ENCODE data around the gene CUX1. TPM values are rescaled to one million over a fixed set of nuclear protein-coding genes. Genes with fewer than 3 reads are reported as not detected.

CUX1 gene
- total RNA-seq, 4 donors from 2014 or later: 58.2 to 295 (median 76.9) TPM

DNA sequence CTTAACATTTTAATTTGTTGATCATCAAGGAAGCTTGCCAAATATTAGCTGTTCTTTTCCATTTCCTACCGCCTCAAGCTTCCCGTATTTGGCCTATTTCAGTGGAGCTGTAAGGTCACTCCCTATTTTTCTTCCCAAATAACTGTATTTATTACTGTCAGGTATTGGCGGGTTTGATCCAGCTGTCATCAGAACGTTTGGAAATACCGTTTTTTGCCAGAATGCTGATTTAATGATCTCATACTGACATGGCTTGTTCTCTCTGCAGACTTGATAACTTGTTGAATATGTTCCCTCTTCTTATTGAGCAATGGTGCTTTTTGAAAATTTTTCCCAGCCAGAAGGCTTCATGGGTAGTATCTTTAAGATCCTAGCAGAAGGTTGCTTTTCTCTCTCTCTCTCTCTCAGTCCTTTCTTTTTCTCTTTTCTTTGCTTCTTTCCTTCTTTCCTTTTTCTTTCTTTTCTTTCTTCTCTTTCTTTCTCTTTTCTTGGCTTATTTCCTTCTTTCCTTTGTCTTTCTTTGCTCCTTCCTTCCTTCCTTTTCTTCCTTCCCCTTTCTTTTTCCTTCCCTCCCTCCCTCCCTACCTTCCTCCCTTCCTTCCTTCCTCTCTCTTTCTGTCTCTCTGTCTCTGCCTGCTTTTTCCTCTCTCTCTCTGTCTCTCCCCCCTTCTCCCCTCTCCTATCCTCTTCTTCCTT, 42.1 kb downstream of the CUX1 start:
- no peak for TF ChIP-seq POLR2A (IDR thresholded peaks at IDR 0.05)
- TF ChIP-seq, protein P1, sequence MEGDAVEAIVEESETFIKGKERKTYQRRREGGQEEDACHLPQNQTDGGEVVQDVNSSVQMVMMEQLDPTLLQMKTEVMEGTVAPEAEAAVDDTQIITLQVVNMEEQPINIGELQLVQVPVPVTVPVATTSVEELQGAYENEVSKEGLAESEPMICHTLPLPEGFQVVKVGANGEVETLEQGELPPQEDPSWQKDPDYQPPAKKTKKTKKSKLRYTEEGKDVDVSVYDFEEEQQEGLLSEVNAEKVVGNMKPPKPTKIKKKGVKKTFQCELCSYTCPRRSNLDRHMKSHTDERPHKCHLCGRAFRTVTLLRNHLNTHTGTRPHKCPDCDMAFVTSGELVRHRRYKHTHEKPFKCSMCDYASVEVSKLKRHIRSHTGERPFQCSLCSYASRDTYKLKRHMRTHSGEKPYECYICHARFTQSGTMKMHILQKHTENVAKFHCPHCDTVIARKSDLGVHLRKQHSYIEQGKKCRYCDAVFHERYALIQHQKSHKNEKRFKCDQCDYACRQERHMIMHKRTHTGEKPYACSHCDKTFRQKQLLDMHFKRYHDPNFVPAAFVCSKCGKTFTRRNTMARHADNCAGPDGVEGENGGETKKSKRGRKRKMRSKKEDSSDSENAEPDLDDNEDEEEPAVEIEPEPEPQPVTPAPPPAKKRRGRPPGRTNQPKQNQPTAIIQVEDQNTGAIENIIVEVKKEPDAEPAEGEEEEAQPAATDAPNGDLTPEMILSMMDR (IDR thresholded peaks at IDR 0.05): no peak

DNA sequence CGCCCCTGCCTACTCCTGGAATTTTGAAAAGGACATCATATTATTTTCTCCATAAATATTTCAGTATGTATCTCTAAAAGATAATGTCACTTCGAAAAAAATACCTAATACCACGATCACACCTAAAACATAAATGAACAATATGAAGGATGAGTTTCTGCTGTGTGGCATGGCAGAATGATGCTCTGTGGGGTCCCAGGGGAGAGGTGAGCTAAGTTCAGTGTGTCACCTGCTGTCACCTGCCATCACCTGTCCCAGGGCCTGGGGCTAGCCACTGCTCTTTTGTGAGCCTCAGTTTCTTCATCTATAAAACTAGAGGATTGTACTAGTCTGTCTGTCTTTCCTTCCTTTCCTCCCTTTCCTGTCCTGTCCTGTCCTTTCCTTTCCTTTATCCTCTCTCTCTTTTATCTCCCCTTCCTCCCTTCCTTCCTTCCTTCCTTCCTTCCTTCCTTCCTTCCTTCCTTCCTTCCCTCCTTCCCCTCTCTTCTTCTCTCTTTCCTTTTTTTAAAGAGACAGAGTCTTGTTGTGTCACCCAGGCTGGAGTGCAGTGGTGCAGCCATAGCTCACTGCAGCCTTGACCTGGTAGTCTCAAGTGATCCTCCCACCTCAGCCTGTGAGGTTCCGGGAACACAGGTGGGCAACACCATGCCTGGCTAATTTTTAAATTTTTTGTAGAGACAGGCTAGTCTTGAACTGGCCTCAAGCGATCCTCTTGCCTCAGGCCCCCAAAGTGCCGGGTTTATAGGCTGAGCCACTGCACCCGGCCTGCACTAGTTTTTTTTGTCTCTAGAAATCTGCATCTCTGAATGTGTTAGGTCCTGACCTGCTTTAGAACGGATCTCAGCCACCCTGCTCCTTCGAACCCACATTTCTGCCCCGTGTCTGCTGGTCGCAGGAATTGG, 43.1 kb downstream of the CUX1 start:
- Histone ChIP-seq H3K4me1 (peaks cover 0 to 26% of the 10 kb centered on the region in 2 donors), H3K27ac (peak overlapping the region; percentile 92 to 96)

More for the DNA sequence above, 42.1 kb downstream of the CUX1 start:
- no peaks in the 10 kb centered on the region for H3K9me3 ChIP-seq
- intact Hi-C loops (cut with DNase I; ENCODE audit: low total_unique reads): no loop called here
- no peak for DNase-seq
- no peaks in the 10 kb centered on the region for H3K27me3 ChIP-seq
- peaks cover 0 to 23% of the 10 kb centered on the region in 2 donors for H3K4me1 ChIP-seq
- peak overlapping the region; percentile 92 to 96 for H3K27ac ChIP-seq
- H3K4me3 ChIP-seq: no peak overlapping the region
- no peaks in the 10 kb centered on the region for H3K36me3 ChIP-seq

DNA sequence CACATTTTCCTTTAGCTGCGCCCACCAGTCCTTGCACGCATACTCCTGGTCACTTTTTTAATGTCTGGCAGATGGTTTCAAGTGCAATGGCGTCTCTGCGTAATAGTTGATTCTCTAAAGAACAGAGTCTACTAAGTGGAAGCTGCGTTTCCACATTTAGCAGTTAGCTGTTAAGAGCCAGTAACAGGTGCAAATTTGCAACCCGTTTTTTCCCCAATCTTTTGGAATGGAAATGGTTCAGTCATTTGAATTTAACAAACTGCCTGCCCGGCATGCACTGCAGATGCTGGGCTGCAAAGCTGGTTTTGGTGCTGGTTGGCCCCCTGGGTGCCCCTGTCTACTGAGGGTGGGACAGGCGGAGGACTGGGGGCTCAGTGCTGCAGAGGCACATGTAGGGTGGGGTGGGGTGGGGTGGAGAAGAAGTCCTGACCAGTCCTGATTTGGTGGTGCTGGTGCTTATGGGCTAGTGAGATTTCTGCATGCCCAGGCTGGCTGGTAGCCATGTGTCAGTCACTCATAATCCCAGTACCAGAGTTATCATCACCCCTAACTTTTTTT, 43.9 kb downstream of the CUX1 start:
- Histone ChIP-seq H3K4me1 (peaks cover 0 to 26% of the 10 kb centered on the region in 2 donors), H3K27ac (peak overlapping the region in 1 of 2 donors; percentile 92), H3K36me3 (no peaks in the 10 kb centered on the region), H3K9me3 (no peaks in the 10 kb centered on the region), H3K27me3 (no peaks in the 10 kb centered on the region), H3K4me3 (no peak overlapping the region)
- TF ChIP-seq, protein P1 (IDR thresholded peaks at IDR 0.05): no peak
- no peak for TF ChIP-seq POLR2A (IDR thresholded peaks at IDR 0.05)
- DNase-seq: no peak
- intact Hi-C loops (cut with DNase I; ENCODE audit: low total_unique reads): no loop called here

More for the DNA sequence above, 43.1 kb downstream of the CUX1 start:
- intact Hi-C loops (cut with DNase I; ENCODE audit: low total_unique reads): no loop called here
- Histone ChIP-seq H3K9me3 (no peaks in the 10 kb centered on the region), H3K4me3 (no peak overlapping the region), H3K36me3 (no peaks in the 10 kb centered on the region), H3K27me3 (no peaks in the 10 kb centered on the region)
- DNase-seq: no peak
- no peak for TF ChIP-seq POLR2A (IDR thresholded peaks at IDR 0.05)
- TF ChIP-seq, protein P1 (IDR thresholded peaks at IDR 0.05): no peak

DNA sequence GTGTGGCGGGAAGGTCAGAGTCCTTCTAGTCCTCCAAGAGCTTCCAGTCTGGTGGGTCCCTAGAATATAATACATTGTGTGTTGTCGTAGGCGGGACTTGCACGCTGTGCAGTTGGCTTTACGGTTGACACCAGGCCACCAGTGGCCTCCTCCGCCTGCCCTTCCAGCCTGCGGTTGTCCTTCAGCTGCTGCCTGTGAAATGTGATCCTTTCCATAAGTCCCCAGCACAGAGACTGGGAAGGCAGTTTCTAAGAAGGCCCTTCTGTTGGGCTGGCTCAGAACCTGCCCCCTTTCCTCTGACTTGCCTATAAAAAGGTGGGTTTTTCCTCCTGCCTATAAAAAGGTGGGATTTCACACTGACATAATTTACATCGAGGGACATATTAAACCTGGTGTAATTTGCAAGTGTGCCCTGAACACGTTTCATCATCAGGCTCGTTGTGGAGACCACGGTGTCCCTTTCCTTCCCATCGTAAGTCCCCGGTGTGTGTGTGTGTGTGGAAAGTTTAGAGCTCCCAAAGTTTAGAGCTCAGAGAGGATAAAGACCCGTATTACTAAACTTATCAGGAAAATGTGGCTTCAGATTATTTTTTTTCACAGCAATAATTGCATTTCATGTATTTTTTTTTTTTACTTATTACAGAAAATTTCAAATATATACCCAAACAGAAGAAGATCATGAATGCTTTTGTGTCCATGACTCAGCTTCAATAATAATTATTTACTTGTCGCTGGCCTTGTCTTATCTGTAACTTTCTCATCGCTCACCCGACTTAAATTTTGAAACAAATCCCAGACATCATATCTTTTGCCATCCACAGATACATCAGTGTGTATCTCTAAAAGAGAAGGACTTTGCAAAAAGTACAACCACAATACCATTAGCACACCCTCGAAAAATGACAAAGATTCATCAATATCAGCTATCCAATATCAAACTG, 45.1 kb downstream of the CUX1 start:
- H3K4me3 ChIP-seq: no peak overlapping the region
- peaks cover 0 to 20% of the 10 kb centered on the region in 2 donors for H3K4me1 ChIP-seq
- H3K27me3 ChIP-seq: no peaks in the 10 kb centered on the region
- H3K9me3 ChIP-seq: no peaks in the 10 kb centered on the region
- intact Hi-C loops (cut with DNase I; ENCODE audit: low total_unique reads): no loop called here
- H3K36me3 ChIP-seq: no peaks in the 10 kb centered on the region
- peak overlapping the region in 1 of 2 donors; percentile 2 for H3K27ac ChIP-seq
- no peak for TF ChIP-seq POLR2A (IDR thresholded peaks at IDR 0.05)
- TF ChIP-seq, protein P1 (IDR thresholded peaks at IDR 0.05): no peak
- DNase-seq: no peak

Measured in uterus (tissue), 4 donors.